Activated CD4-positive, alpha-beta T cell treated with anti-CD3 and anti-CD28 coated beads for 36 hours (primary cell): ENCODE data around the gene CNOT1. TPM values are rescaled to one million over a fixed set of nuclear protein-coding genes. Genes with fewer than 3 reads are reported as not detected.

Experiments
- ATAC-seq: fragments of 200-7000 bp; cut with Tn5 transposase; one replicate; pipeline ENCODE4 v1.10.0; 2021; ENCODE audit warnings: mild to moderate bottlenecking, moderate library complexity
- CTCF ChIA-PET: fragments of 350-600 bp; sonication (Branson Sonifier 250); formaldehyde crosslinking; loops from one replicate; lab custom pipeline; 2021; ENCODE audit warnings: antibody characterized with exemption; lab: Charles Lee
- POLR2A ChIA-PET: fragments of 350-600 bp; sonication (Branson Sonifier 250); formaldehyde crosslinking; loops from one replicate; lab custom pipeline; 2021; ENCODE audit warnings: antibody characterized with exemption, inconsistent platforms; lab: Charles Lee
- DNase-seq: peaks from one replicate; pipeline ENCODE4 v3.0.0-alpha.2; 2020
- H3K27ac Mint-ChIP-seq: one replicate; pipeline ENCODE4 v1.8.0; 2021; ENCODE audit warnings: mixed read lengths
- H3K27me3 Mint-ChIP-seq: one replicate; pipeline ENCODE4 v1.8.0; 2021; ENCODE audit warnings: mixed read lengths
- H3K36me3 Mint-ChIP-seq: one replicate; pipeline ENCODE4 v1.8.0; 2021; ENCODE audit warnings: low read depth, mixed read lengths
- H3K4me1 Mint-ChIP-seq: one replicate; pipeline ENCODE4 v1.8.0; 2021; ENCODE audit warnings: mixed read lengths
- H3K4me3 Mint-ChIP-seq: one replicate; pipeline ENCODE4 v1.8.0; 2021; ENCODE audit warnings: mild to moderate bottlenecking, moderate library complexity, mixed read lengths
- H3K9me3 Mint-ChIP-seq: one replicate; pipeline ENCODE4 v1.8.0; 2021; ENCODE audit warnings: low read depth, mixed read lengths
- intact Hi-C, 2 experiments: fragments of 100-400 bp; cut with DNase I in 1 of 2; cut with micrococcal nuclease in 1 of 2; formaldehyde crosslinking; loops; one replicate each; pipeline versions ENCODE4 v1.14.2 to v1.15.1; 2022 to 2024; cut with DNase I, micrococcal nuclease
- total RNA-seq, 2 experiments: library from RNA; stranded (reverse); gene quantifications; one replicate each; pipeline ENCODE4 v1.2.3, GENCODE V29; 2021

Gene CNOT1
- total RNA-seq, 2 experiments from 2014 or later: 265 to 348 TPM

DNA sequence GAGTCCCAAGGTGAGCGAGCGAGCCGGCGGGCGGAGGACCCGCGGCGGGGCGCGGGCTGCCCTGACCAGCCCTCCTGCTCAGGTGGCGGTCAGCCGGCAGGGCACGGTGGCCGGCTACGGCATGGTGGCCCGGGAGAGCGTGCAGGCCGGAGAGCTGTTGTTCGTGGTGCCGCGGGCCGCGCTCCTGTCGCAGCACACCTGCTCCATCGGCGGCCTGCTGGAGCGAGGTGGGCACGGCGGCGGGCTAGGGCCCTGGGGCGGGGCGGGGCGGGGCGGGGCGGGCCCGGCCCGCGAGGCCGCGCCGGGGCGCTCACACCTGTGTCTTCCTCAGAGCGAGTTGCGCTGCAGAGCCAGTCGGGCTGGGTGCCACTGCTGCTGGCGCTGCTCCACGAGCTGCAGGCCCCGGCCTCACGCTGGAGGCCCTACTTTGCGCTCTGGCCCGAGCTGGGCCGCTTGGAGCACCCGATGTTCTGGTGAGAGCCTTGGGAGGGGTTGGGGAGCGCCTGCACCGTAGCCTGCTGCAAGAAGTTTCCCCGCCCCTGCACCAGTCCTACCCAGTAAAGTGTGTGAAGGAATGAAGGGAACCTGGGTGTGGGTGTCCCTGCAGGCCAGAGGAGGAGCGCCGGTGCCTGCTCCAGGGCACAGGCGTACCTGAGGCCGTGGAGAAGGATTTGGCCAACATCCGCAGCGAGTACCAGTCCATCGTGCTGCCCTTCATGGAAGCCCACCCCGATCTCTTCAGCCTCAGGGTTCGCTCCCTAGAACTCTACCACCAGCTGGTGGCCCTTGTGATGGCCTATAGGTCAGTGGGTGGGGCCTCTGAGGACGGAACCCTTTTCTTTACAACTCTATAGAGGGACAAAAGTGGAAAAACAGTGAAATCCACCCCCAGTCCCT lies 113.5 kb downstream of the CNOT1 start:
- Mint-ChIP-seq H3K4me3 (peak overlapping the region; percentile 92), H3K36me3 (peaks cover 41% of the 10 kb centered on the region), H3K9me3 (no peaks in the 10 kb centered on the region), H3K4me1 (peaks cover 49% of the 10 kb centered on the region), H3K27me3 (no peaks in the 10 kb centered on the region), H3K27ac (no peak overlapping the region)
- ATAC-seq (peak; percentile 57), DNase-seq (peak; percentile 71)
- POLR2A ChIA-PET: no interaction called here
- CTCF ChIA-PET: interaction anchor here (1.3 kb wide), 1 partner anchor 146 kb away, joined by 4 read pairs; no protein-coding TSS in a partner anchor
- intact Hi-C loops: loop anchor here (1.0 to 10.0 kb wide), 8 partner anchors 15 to 321 kb away; partner anchors contain the start of genes CSNK2A2 (in 1 of the 2), GINS3 (in 1 of the 2), GOT2 (in 1 of the 2) and NDRG4 (in 1 of the 2)

DNA sequence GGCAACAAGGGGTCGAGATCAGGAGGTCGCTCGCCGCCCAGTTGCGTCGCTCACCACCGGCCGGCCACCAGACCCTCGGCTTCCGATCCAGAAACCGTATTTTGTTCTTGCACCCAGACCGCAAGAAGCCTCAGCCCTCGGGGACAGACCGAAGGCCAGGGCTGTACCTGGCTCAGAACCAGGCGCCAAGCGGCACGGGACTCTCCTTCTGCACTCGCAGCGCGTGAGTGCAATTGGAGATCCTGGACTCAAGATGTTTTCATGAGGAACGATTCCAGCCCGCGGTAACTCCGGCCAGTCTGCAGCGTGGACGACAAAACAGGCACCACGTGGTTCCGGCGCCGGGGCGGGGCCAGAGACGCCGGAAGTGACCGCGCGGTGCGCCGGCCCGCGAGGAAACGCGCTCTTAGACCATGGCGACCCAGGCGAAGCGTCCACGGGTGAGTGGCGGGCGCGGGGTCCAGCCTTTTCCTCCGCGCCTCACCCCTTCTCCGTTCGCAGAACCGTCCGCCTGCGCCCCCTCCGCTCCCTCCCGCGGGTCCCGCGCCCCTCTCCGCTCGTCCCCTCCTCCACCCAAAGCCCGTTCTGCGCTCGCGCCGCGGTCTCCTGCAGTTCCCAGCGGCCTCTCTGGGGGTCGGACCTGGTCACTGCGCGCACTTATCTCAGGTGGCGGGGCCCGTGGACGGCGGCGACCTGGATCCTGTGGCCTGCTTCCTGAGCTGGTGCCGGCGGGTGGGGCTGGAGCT lies 114.3 kb downstream of the CNOT1 start, which contains the start of gene SETD6:
SETD6 (plus strand) TSS at position 393 of the 746 bp plus-strand sequence; CDS start at position 414, 21 bp downstream.
- H3K9me3 Mint-ChIP-seq: no peaks in the 10 kb centered on the region
- H3K27me3 Mint-ChIP-seq: no peaks in the 10 kb centered on the region
- POLR2A ChIA-PET: interaction anchor here (0.6 kb wide), 1 partner anchor 122 kb away, joined by 4 read pairs; no protein-coding TSS in a partner anchor
- CTCF ChIA-PET: interaction anchor here (1.3 kb wide), 1 partner anchor 147 kb away, joined by 4 read pairs; no protein-coding TSS in a partner anchor
- peaks cover 33% of the 10 kb centered on the region for H3K36me3 Mint-ChIP-seq
- intact Hi-C loops: loop anchor here (1.0 to 10.0 kb wide), 8 partner anchors 14 to 320 kb away; partner anchors contain the start of genes CSNK2A2 (in 1 of the 2), GINS3 (in 1 of the 2), GOT2 (in 1 of the 2) and NDRG4 (in 1 of the 2)
- peak within 1 kb of the TSS; percentile 86 for H3K27ac Mint-ChIP-seq
- DNase-seq: peak; percentile 87
- peaks cover 49% of the 10 kb centered on the region for H3K4me1 Mint-ChIP-seq
- peak; percentile 72 for ATAC-seq
- H3K4me3 Mint-ChIP-seq: peak within 1 kb of the TSS; percentile 92

- CTCF ChIA-PET: interaction anchor here (0.6 to 1.7 kb wide), 9 partner anchors 8 to 242 kb away, joined by 3 to 10 read pairs (median 5); partner anchors contain the start of gene SLC38A7
- peaks cover 23% of the 10 kb centered on the region for H3K36me3 Mint-ChIP-seq
- DNase-seq (no peak), ATAC-seq (no peak)
- H3K4me1 Mint-ChIP-seq: peaks cover 41% of the 10 kb centered on the region
- H3K27ac Mint-ChIP-seq: no peak overlapping the region
- intact Hi-C loops: loop anchor here (2.0 to 10.0 kb wide), 3 partner anchors 13 to 319 kb away; partner anchors contain the start of genes CSNK2A2 (in 1 of the 2) and NDRG4 (in 1 of the 2)
- no peaks in the 10 kb centered on the region for H3K27me3 Mint-ChIP-seq
- H3K9me3 Mint-ChIP-seq: no peaks in the 10 kb centered on the region
- POLR2A ChIA-PET: interaction anchor here (0.6 kb wide), 1 partner anchor 501 kb away, joined by 3 read pairs; no protein-coding TSS in a partner anchor
- peak overlapping the region; percentile 92 for H3K4me3 Mint-ChIP-seq
Observed at GRCh38 chr16:58513874-58514273, 115.8 kb downstream of the CNOT1 start.

DNA sequence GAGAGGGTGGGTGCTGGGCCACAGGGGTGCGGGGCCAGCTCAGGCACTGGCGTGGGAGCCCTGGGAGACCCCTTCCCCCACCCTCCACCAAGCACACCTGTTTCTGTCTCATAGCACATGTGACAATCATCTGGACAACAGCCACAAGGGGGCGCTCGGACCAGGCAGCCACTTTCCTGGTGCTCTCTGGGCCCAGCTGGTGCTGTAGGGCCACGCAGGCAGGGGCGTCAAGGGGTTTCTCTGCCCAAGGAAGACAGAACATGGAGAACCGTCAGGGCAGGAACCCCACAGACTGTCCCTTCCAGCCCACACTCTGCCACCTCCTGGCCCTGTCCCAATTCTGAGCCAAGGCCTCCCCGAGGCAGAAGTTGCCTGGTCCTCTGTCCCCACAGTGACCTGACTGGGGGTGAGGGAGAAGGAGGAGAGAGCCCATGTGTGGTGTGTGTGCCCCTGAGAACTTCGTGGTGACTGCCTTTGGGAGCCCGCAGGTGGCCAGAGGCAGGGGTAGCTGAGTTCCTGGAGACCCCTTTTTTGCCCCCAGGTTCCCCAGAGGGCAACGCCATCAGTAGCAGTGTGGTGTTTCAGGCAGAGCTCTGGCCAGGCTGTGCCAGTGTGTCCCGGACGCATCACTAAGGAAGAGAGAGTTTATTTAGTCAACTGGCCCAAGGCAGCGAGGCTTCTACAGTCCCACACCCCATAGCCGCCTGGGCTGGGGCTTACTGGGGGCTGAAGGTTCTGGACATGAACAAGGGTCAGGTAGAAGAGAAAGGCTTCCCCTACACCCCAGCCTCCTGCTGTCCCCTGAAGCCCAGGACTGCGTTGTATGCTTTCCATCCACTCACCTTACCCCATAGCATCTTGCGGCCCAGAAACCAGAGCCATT lies 117.5 kb downstream of the CNOT1 start:
- ChIA-PET CTCF (interaction anchor here (0.6 to 1.9 kb wide), 10 partner anchors 15 to 262 kb away, joined by 3 to 20 read pairs (median 4); a partner anchor contains a TSS), POLR2A (interaction anchor here (0.6 to 1.0 kb wide), 2 partner anchors 14 to 116 kb away, joined by 3 to 6 read pairs; no protein-coding TSS in a partner anchor)
- H3K4me3 Mint-ChIP-seq: no peak overlapping the region
- no peak overlapping the region for H3K27ac Mint-ChIP-seq
- intact Hi-C loops: loop anchor here (1.0 to 10.0 kb wide), 4 partner anchors 149 to 317 kb away; partner anchors contain the start of gene CSNK2A2 (in 1 of the 2)
- no peaks in the 10 kb centered on the region for H3K9me3 Mint-ChIP-seq
- DNase-seq: peak; percentile 93
- no peaks in the 10 kb centered on the region for H3K27me3 Mint-ChIP-seq
- H3K4me1 Mint-ChIP-seq: peaks cover 27% of the 10 kb centered on the region
- ATAC-seq: peak; percentile 31
- peaks cover 14% of the 10 kb centered on the region for H3K36me3 Mint-ChIP-seq

GRCh38 chr16:58510776-58511628 lies 118.6 kb downstream of the CNOT1 start:
- intact Hi-C loops: loop anchor here (5.0 to 10.0 kb wide), 2 partner anchors 151 to 316 kb away; partner anchors contain the start of gene CSNK2A2 (in 1 of the 2)
- H3K36me3 Mint-ChIP-seq: peaks cover 2% of the 10 kb centered on the region
- no peak overlapping the region for H3K27ac Mint-ChIP-seq
- H3K4me3 Mint-ChIP-seq: no peak overlapping the region
- peaks cover 15% of the 10 kb centered on the region for H3K4me1 Mint-ChIP-seq
- ATAC-seq (no peak), DNase-seq (no peak)
- CTCF ChIA-PET: interaction anchor here (0.5 to 1.6 kb wide), 4 partner anchors 92 to 703 kb away, joined by 3 to 20 read pairs (median 4); no protein-coding TSS in a partner anchor
- H3K27me3 Mint-ChIP-seq: no peaks in the 10 kb centered on the region
- no peaks in the 10 kb centered on the region for H3K9me3 Mint-ChIP-seq
- POLR2A ChIA-PET: no interaction called here

DNA sequence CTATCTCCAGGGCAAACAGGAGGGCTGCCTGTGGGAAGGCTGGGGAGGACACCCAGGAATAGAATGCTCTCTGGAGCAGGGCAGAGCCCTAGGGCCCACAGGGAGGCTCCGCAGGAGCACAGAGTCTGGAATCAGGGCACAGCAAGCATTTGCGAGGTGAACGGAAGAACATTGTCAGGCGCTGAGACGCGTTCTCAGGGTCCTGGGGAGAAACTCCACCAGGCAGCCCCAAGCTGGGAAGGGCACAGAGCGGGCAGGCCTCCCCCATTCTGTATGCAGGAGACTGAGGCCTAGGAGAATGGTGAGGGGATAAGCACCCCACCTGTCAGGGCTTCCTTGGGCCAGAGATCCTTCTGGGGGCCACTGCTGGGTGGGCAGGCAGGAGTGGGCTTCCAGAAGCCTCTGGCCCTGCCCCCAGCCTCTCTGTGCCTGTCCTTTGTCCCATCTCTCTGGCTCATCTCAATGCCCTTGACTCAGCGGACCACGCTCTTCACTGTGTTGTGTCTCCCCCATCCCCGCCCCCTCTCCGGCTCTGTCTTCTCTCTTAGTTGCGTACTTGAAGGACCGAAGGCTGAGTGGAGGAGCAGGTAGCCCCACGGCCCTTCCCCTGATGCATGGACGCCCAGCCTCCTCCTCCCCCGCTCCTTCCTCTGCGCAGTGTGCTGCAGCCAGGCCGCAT lies 119.4 kb downstream of the CNOT1 start:
- CTCF ChIA-PET: interaction anchor here (0.5 to 1.1 kb wide), 4 partner anchors 37 to 702 kb away, joined by 3 to 4 read pairs (median 3); no protein-coding TSS in a partner anchor
- Mint-ChIP-seq H3K27ac (no peak overlapping the region), H3K36me3 (peaks cover 2% of the 10 kb centered on the region), H3K4me3 (no peak overlapping the region), H3K9me3 (no peaks in the 10 kb centered on the region), H3K4me1 (peaks cover 15% of the 10 kb centered on the region), H3K27me3 (no peaks in the 10 kb centered on the region)
- intact Hi-C loops: loop anchor here (5.0 to 10.0 kb wide), 2 partner anchors 152 to 315 kb away; partner anchors contain the start of gene CSNK2A2 (in 1 of the 2)
- ATAC-seq (no peak), DNase-seq (no peak)
- POLR2A ChIA-PET: no interaction called here

- DNase-seq (no peak), ATAC-seq (no peak)
- H3K4me1 Mint-ChIP-seq: peaks cover 9% of the 10 kb centered on the region
- H3K9me3 Mint-ChIP-seq: no peaks in the 10 kb centered on the region
- intact Hi-C loops: loop anchor here (5.0 to 10.0 kb wide), 2 partner anchors 153 to 315 kb away; partner anchors contain the start of gene CSNK2A2 (in 1 of the 2)
- POLR2A ChIA-PET: no interaction called here
- CTCF ChIA-PET: interaction anchor here (0.7 to 1.1 kb wide), 3 partner anchors 8 to 247 kb away, joined by 3 to 4 read pairs (median 3); no protein-coding TSS in a partner anchor
- H3K4me3 Mint-ChIP-seq: no peak overlapping the region
- H3K27me3 Mint-ChIP-seq: no peaks in the 10 kb centered on the region
- no peak overlapping the region for H3K27ac Mint-ChIP-seq
- no peaks in the 10 kb centered on the region for H3K36me3 Mint-ChIP-seq
Observed at GRCh38 chr16:58509256-58510096, 120.2 kb downstream of the CNOT1 start.

- H3K9me3 Mint-ChIP-seq: no peaks in the 10 kb centered on the region
- no peaks in the 10 kb centered on the region for H3K36me3 Mint-ChIP-seq
- ATAC-seq (no peak), DNase-seq (no peak)
- H3K4me1 Mint-ChIP-seq: peaks cover 6% of the 10 kb centered on the region
- H3K27ac Mint-ChIP-seq: no peak overlapping the region
- CTCF ChIA-PET: interaction anchor here (0.7 to 1.1 kb wide), 3 partner anchors 7 to 247 kb away, joined by 3 to 4 read pairs (median 3); no protein-coding TSS in a partner anchor
- intact Hi-C loops: no loop called here
- no peak overlapping the region for H3K4me3 Mint-ChIP-seq
- POLR2A ChIA-PET: interaction anchor here (0.6 kb wide), 1 partner anchor 67 kb away, joined by 3 read pairs; no protein-coding TSS in a partner anchor
- H3K27me3 Mint-ChIP-seq: no peaks in the 10 kb centered on the region
Observed at GRCh38 chr16:58508671-58509251, 120.9 kb downstream of the CNOT1 start.
